ENCODE data around the gene TRIM25.

- TF ChIP-seq CTCF (IDR thresholded peaks at IDR 0.05; ENCODE audit: insufficient read depth, low read depth, low read length) (no peak), EZH2 (IDR thresholded peaks at IDR 0.05; ENCODE audit: insufficient read depth, low read length) (no peak)
These were observed 26.7 kb downstream of the TRIM25 start for GRCh38 chr17:56887105-56887504.

Measured in astrocyte (in vitro differentiated cells and primary cell).